Sigmoid colon (tissue), 7 donors: ENCODE measurements around the gene RNF224. TPM values are rescaled to one million over a fixed set of nuclear protein-coding genes. Genes with fewer than 3 reads are reported as not detected.

ENCODE experiments used
- DNase-seq: peaks from one replicate; pipeline ENCODE4 v3.0.0-alpha.2; 2019
- H3K27ac ChIP-seq, 4 donors: fragments of 200-600 bp; sonication (generic); one replicate each; pipeline ENCODE4 v1.5.1; 2016 to 2019; ENCODE audit warnings: mild to moderate bottlenecking in 1 of 4
- H3K27me3 ChIP-seq, 3 donors: fragments of 200-600 bp; sonication (generic); one replicate each; pipeline ENCODE4 v1.5.1; 2019; ENCODE audit warnings: mild to moderate bottlenecking in 1 of 3
- H3K36me3 ChIP-seq, 4 donors: fragments of 200-600 bp; sonication (generic); one replicate each; pipeline ENCODE4 v1.5.1; 2016 to 2019
- H3K4me1 ChIP-seq, 4 donors: fragments of 200-600 bp; sonication (generic); one replicate each; pipeline ENCODE4 v1.5.1; 2017 to 2019
- H3K4me3 ChIP-seq, 4 donors: fragments of 200-600 bp; sonication (generic); one replicate each; pipeline ENCODE4 v1.5.1; 2017 to 2019; ENCODE audit warnings: mild to moderate bottlenecking in 2 of 4, moderate library complexity in 1 of 4
- H3K9me3 ChIP-seq, 4 donors: fragments of 200-600 bp in 3 of 4; sonication (generic) in 3 of 4; one replicate each; pipeline versions ENCODE4 v1.5.1 to v1.6.1; 2013 to 2019
- CTCF ChIP-seq, 4 experiments: fragments of 450-650 bp in 3 of 4; fragments of 200-600 bp in 1 of 4; IDR thresholded peaks; one replicate each; pipeline ENCODE4 v1.5.1; 2016 to 2019; ENCODE audit warnings: antibody characterized with exemption in 4 of 4, mild to moderate bottlenecking in 3 of 4, moderate library complexity in 2 of 4
- EP300 ChIP-seq, 4 donors: sonication (generic); formaldehyde crosslinking; IDR thresholded peaks; one replicate each; pipeline ENCODE4 v1.6.1; 2017; ENCODE audit warnings: antibody characterized with exemption in 4 of 4
- POLR2A ChIP-seq, 2 donors: fragments of 450-650 bp; IDR thresholded peaks; one replicate each; pipeline ENCODE4 v1.6.1; 2016; ENCODE audit warnings: antibody characterized with exemption in 2 of 2, mild to moderate bottlenecking in 2 of 2, moderate library complexity in 2 of 2
- POLR2AphosphoS5 ChIP-seq, 4 donors: sonication (generic); formaldehyde crosslinking; IDR thresholded peaks; one replicate each; pipeline ENCODE4 v1.6.1; 2017; ENCODE audit warnings: antibody characterized with exemption in 4 of 4
- WGBS, 2 donors: extraction: QIAGEN DNeasy Blood & Tissue Kit; methylation state at CpG; one replicate each; pipeline ENCODE4 v1.1.7; 2013; 5-methylcytosine and 5-hydroxymethylcytosine counted together
- intact Hi-C: fragments of 100-400 bp; cut with DNase I; formaldehyde crosslinking; loops from one replicate; pipeline ENCODE4 v1.15.1; 2023
- polyA plus RNA-seq, 3 donors: library from polyadenylated mRNA; stranded (reverse); fragments of 200-250 nt; gene quantifications; one replicate each; pipeline ENCODE4 v1.2.3, GENCODE V29; 2013
- total RNA-seq, 4 donors: library from RNA; depleted of rRNA; stranded (reverse); fragments of >200 nt; gene quantifications; one replicate each; pipeline ENCODE4 v1.1.0, GENCODE V29; 2016
- donor health status: healthy with polysubstance abuse.
- donor health status: Bipolar disorder and iron deficiency.
- donor health status: healthy.

Gene RNF224
- total and polyA plus RNA-seq, 7 donors = 0.04 TPM; not detected in 6

DNA sequence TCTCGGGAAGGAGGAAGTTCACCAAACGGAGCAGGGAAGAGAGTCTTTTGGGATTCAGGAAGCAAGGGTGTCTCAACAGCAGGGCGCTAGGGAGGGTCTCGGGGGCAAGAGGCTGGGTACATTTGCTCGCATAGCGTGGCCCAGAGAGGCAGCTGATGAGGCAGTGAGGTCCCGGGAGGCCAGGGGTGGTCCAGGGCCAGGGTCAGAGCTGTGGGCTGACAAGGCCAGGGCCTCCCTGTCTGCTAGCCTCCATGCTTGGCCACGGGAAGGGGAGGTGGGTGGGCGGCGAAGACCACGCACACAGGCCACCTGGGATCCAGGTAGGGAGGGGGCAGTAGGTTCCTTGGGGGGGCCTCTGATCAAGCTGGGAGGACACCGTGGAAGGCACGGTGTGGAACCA lies 15.8 kb upstream of the RNF224 start:
- DNase-seq = no peak
- H3K4me1 ChIP-seq = peaks cover 0 to 7% (median 7%) of the 10 kb centered on the region in 4 donors
- no peaks in the 10 kb centered on the region for H3K9me3 ChIP-seq
- intact Hi-C loops = no loop called here
- TF ChIP-seq CTCF (IDR thresholded peaks at IDR 0.05) (no peak), POLR2AphosphoS5 (IDR thresholded peaks at IDR 0.05) (no peak), EP300 (IDR thresholded peaks at IDR 0.05) (no peak), POLR2A (IDR thresholded peaks at IDR 0.05) (no peak)
- H3K27me3 ChIP-seq = no peaks in the 10 kb centered on the region
- peaks cover 0 to 23% (median 0%) of the 10 kb centered on the region in 4 donors for H3K36me3 ChIP-seq
- no peak overlapping the region for H3K27ac ChIP-seq
- WGBS, 2 donors = 86 to 91% methylated on average over 13 of the region's 13 CpGs
- no peak overlapping the region for H3K4me3 ChIP-seq

- intact Hi-C loops = no loop called here
- no peaks in the 10 kb centered on the region for H3K9me3 ChIP-seq
- H3K27me3 ChIP-seq = no peaks in the 10 kb centered on the region
- no peak for DNase-seq
- peaks cover 0 to 22% (median 0%) of the 10 kb centered on the region in 4 donors for H3K36me3 ChIP-seq
- no peak overlapping the region for H3K4me3 ChIP-seq
- WGBS, 2 donors = 81 to 89% methylated on average over 21 of the region's 21 CpGs
- TF ChIP-seq POLR2AphosphoS5 (IDR thresholded peaks at IDR 0.05) (no peak), EP300 (IDR thresholded peaks at IDR 0.05) (no peak)
- no peak overlapping the region for H3K27ac ChIP-seq
- peaks cover 0 to 5% (median 0%) of the 10 kb centered on the region in 4 donors for H3K4me1 ChIP-seq
Observed at GRCh38 chr9:137212520-137212919, 14.8 kb upstream of the RNF224 start.

DNA sequence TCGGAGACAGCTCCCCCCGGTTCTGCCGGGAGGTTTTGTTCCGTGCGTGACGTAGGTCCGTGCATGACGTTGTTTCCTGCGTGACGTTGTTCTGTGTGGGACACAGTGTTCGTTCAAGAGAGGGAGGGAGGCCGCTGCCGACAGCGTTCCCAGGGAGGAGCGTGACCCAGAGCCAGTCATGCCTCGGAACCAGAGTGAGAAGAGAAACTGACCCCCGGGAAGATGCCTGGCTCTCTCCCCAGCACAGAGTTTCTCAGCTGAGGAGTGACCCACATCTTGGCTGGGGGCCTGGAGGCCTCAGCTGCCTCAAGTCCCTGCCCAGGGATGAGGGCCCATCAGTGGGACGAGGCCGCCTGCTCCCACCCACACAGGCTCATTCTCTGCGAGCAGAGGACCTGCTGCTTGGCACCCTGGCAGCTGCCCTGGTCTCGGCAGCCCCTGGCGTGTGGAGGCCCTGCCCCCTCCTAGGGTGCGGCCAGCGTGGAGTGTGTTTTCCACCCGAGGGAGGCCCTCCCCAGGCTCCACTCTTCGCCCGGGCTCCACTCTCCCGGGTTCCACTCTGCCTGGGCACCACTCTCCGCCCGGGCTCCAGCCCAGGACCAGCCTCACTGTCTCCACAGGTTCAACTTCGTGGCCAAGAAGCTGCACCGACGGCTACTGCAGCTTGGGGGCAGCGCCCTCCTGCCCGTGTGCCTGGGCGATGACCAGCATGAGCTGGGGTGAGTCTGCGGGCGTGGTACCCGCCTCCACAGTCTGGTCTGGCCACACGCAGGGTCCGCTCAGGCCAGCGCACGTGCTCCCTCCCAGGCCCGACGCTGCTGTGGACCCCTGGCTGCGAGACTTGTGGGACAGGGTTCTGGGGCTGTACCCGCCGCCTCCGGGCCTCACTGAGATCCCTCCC lies 13.9 kb upstream of the RNF224 start:
- Histone ChIP-seq H3K27me3 (no peaks in the 10 kb centered on the region), H3K9me3 (no peaks in the 10 kb centered on the region), H3K36me3 (peaks cover 0 to 20% (median 0%) of the 10 kb centered on the region in 4 donors), H3K4me1 (peaks cover 0 to 5% (median 0%) of the 10 kb centered on the region in 4 donors), H3K27ac (no peak overlapping the region), H3K4me3 (no peak overlapping the region)
- DNase-seq = no peak
- 88 to 93% methylated on average over 49 of the region's 49 CpGs for WGBS, 2 donors
- no peak for TF ChIP-seq EP300 (IDR thresholded peaks at IDR 0.05)
- no peak for TF ChIP-seq POLR2A (IDR thresholded peaks at IDR 0.05)
- no peak for TF ChIP-seq POLR2AphosphoS5 (IDR thresholded peaks at IDR 0.05)
- TF ChIP-seq CTCF (IDR thresholded peaks at IDR 0.05) = no peak
- intact Hi-C loops = no loop called here

GRCh38 chr9:137214620-137215019 lies 12.7 kb upstream of the RNF224 start:
- Histone ChIP-seq H3K27me3 (no peaks in the 10 kb centered on the region), H3K36me3 (peaks cover 0 to 16% (median 0%) of the 10 kb centered on the region in 4 donors), H3K4me1 (peaks cover 0 to 5% (median 0%) of the 10 kb centered on the region in 4 donors), H3K27ac (no peak overlapping the region), H3K4me3 (no peak overlapping the region), H3K9me3 (no peaks in the 10 kb centered on the region)
- no peak for DNase-seq
- intact Hi-C loops = no loop called here
- WGBS, 2 donors = 95% methylated on average over 19 of the region's 19 CpGs
- no peak for TF ChIP-seq CTCF (IDR thresholded peaks at IDR 0.05)
- no peak for TF ChIP-seq EP300 (IDR thresholded peaks at IDR 0.05)
- TF ChIP-seq POLR2A (IDR thresholded peaks at IDR 0.05) = no peak
- TF ChIP-seq POLR2AphosphoS5 (IDR thresholded peaks at IDR 0.05) = no peak

GRCh38 chr9:137215196-137215986 lies 11.9 kb upstream of the RNF224 start:
- no peak for TF ChIP-seq POLR2AphosphoS5 (IDR thresholded peaks at IDR 0.05)
- no peak for TF ChIP-seq EP300 (IDR thresholded peaks at IDR 0.05)
- no peak for TF ChIP-seq CTCF (IDR thresholded peaks at IDR 0.05)
- no peak for TF ChIP-seq POLR2A (IDR thresholded peaks at IDR 0.05)
- DNase-seq = no peak
- Histone ChIP-seq H3K4me3 (no peak overlapping the region), H3K27me3 (no peaks in the 10 kb centered on the region), H3K36me3 (peaks cover 0 to 15% (median 0%) of the 10 kb centered on the region in 4 donors), H3K27ac (no peak overlapping the region), H3K4me1 (peaks cover 0 to 5% (median 0%) of the 10 kb centered on the region in 4 donors), H3K9me3 (no peaks in the 10 kb centered on the region)
- 93 to 96% methylated on average over 22 of the region's 22 CpGs for WGBS, 2 donors
- intact Hi-C loops = no loop called here
